HEK293T (cell line): ENCODE data around the gene MTA1.

Source experiments
- BHLHE40 ChIP-seq: fragments of 450-650 bp; IDR thresholded peaks from 2 replicates; pipeline ENCODE4 v1.6.1; 2016; ENCODE audit warnings: mild to moderate bottlenecking, moderate library complexity, borderline replicate concordance
- ELF4 ChIP-seq: fragments of 450-650 bp; IDR thresholded peaks from 2 replicates; pipeline ENCODE4 v1.6.1; 2017; ENCODE audit warnings: antibody characterized with exemption
- FOXK2 ChIP-seq: fragments of 450-650 bp; IDR thresholded peaks from 2 replicates; pipeline ENCODE4 v1.6.1; 2016; ENCODE audit warnings: mild to moderate bottlenecking
- FOXM1 ChIP-seq: fragments of 450-650 bp; IDR thresholded peaks from 2 replicates; pipeline ENCODE4 v1.6.1; 2017; ENCODE audit warnings: mild to moderate bottlenecking, borderline replicate concordance
- HDGF ChIP-seq: fragments of 450-650 bp; IDR thresholded peaks from 2 replicates; pipeline ENCODE4 v1.6.1; 2017; ENCODE audit warnings: antibody characterized with exemption, borderline replicate concordance
- L3MBTL2 ChIP-seq: fragments of 450-650 bp; conservative IDR thresholded peaks from 2 replicates; pipeline ENCODE4 v1.6.1; 2016; ENCODE audit warnings: mild to moderate bottlenecking
- NFRKB ChIP-seq: fragments of 450-650 bp; IDR thresholded peaks from 2 replicates; pipeline ENCODE4 v1.6.1; 2016; ENCODE audit warnings: mild to moderate bottlenecking, moderate library complexity
- SP1 ChIP-seq: fragments of 450-650 bp; IDR thresholded peaks from 2 replicates; pipeline ENCODE4 v1.6.1; 2017
- TARDBP ChIP-seq: fragments of 450-650 bp; IDR thresholded peaks from 2 replicates; pipeline ENCODE4 v1.6.1; 2016

DNA sequence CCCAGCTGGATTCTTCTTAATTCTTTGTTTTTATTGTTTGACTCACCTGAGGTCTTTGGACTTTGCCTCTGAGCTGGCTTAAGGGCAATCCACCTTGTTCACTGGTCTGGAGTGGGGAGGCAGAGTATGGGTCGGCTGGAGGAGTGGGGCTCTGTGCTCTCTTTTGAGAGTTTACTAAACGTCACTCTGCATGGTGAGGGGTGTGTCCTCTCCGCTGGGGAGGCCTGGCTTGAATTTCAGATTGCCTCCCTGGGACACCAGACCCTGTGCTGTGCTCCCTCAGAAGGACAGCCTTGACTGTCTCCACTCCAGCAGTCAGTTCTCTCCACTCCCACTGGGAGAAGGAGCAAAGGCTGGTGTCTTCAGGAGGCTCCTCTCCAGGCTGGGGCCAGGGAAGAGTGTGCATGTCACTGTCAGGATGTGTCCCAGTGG, 1.9 kb upstream of the MTA1 start:
- no peak for TF ChIP-seq FOXM1
- no peak for TF ChIP-seq TARDBP
- TF ChIP-seq NFRKB, result no peak
- TF ChIP-seq BHLHE40, result no peak
- TF ChIP-seq SP1, result no peak
- TF ChIP-seq FOXK2, result no peak
- no peak for TF ChIP-seq HDGF
- TF ChIP-seq L3MBTL2, result no peak
- TF ChIP-seq ELF4, result no peak
